Epithelial cell of esophagus (primary cell): ENCODE measurements around the gene GPRC5C.
A peak's percentile ranks its signal among the peaks of the same experiment; 100 is the strongest.

Experiments used
- DNase-seq: peaks from one replicate; pipeline ENCODE4 v3.0.0; 2010; ENCODE audit warnings: low read depth
- H3K4me3 ChIP-seq: 2 replicates; pipeline ENCODE4 v1.5.1; 2011; ENCODE audit warnings: mild to moderate bottlenecking, low read length, control low read depth
- TF ChIP-seq, protein P1 (sequence below): IDR thresholded peaks from 2 replicates; pipeline ENCODE4 v1.5.1; 2011; ENCODE audit warnings: low read depth, mild to moderate bottlenecking, low read length, control low read depth, inconsistent platforms; ENCODE audit not compliant: insufficient read depth; ENCODE audit errors: missing control alignments

Gene GPRC5C

GRCh38 chr17:74457146-74457819, 25.4 kb downstream of the GPRC5C start:
- H3K4me3 ChIP-seq, result no peak overlapping the region
- TF ChIP-seq, protein P1, sequence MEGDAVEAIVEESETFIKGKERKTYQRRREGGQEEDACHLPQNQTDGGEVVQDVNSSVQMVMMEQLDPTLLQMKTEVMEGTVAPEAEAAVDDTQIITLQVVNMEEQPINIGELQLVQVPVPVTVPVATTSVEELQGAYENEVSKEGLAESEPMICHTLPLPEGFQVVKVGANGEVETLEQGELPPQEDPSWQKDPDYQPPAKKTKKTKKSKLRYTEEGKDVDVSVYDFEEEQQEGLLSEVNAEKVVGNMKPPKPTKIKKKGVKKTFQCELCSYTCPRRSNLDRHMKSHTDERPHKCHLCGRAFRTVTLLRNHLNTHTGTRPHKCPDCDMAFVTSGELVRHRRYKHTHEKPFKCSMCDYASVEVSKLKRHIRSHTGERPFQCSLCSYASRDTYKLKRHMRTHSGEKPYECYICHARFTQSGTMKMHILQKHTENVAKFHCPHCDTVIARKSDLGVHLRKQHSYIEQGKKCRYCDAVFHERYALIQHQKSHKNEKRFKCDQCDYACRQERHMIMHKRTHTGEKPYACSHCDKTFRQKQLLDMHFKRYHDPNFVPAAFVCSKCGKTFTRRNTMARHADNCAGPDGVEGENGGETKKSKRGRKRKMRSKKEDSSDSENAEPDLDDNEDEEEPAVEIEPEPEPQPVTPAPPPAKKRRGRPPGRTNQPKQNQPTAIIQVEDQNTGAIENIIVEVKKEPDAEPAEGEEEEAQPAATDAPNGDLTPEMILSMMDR, result peak; percentile 91
- peak; percentile 53 for DNase-seq

DNA sequence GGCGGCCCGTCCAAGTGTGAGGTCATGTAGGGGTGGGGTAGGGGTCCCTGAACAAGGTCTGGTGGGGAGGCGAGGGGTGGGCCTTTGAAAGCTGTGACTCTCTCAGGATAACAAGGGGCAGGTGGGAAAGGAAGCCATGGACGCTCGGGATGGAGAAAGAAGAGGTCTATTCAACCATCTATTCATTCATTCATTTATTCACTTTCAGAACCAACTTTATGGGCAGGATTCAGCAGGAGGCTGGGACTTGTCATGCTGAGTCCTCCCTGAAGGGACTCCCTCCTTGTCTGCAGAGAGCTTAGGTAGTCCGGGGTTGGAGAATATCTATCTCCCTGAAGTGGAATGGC, 25.9 kb downstream of the GPRC5C start:
- no peak for DNase-seq
- H3K4me3 ChIP-seq, result no peak overlapping the region
- TF ChIP-seq, protein P1, result no peak

DNA sequence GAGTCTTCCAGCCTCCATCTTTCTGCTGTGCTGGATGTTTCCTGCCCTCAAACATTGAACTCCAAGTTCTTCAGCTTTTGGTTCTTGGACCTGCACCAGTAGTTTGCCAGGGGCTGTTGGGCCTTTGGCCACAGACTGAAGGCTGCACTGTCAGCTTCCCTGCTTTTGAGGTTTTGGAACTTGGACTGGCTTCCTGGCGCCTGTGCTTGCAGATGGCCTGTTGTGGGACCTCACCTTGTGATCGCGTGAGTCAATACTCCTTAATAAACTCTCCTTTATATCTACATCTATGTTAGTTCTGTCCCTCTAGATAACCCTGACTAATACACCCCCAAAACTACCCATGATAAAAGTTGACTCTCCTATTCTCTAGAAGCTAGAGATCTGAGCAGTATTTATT, 26.9 kb downstream of the GPRC5C start:
- DNase-seq, result no peak
- TF ChIP-seq, protein P1, result no peak
- no peak overlapping the region for H3K4me3 ChIP-seq

- no peak for DNase-seq
- no peak overlapping the region for H3K4me3 ChIP-seq
- TF ChIP-seq, protein P1, result no peak
Measured at GRCh38 chr17:74459622-74460021, 27.7 kb downstream of the GPRC5C start.

GRCh38 chr17:74460241-74460640, 28.4 kb downstream of the GPRC5C start:
- TF ChIP-seq, protein P1, result no peak
- H3K4me3 ChIP-seq, result no peak overlapping the region
- DNase-seq, result no peak

DNA sequence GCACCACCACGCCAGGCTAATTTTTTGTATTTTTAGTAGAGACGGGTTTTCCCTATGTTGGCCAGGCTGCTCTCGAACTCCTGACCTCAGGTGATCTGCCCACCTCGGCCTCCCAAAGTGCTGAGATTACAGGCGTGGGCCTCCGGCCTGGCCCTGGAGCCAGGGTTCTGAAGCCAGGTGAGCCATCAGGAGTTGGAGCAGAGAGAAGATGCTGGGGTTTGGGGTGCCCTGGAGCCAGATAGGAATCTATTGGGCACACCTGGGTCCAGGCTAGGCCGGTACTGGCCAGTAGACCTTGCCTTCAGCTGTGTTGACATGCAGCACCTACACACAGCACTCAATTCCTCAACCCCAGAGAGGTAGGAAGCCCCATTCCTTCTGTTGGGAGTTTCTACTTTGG, 29.1 kb downstream of the GPRC5C start:
- DNase-seq, result no peak
- H3K4me3 ChIP-seq, result no peak overlapping the region
- TF ChIP-seq, protein P1, result no peak

- TF ChIP-seq, protein P1, result no peak
- H3K4me3 ChIP-seq, result no peak overlapping the region
- DNase-seq, result no peak
Measured at GRCh38 chr17:74461611-74462010, 29.7 kb downstream of the GPRC5C start.
